CD4-positive, alpha-beta T cell treated with Interleukin-6 for 4 hours (primary cell): Measurements from ENCODE around the gene ASCL2.

Experiments
- DNase-seq: peaks from one replicate; pipeline ENCODE4 v3.0.0-alpha.2; 2020; ENCODE audit warnings: mixed read lengths

ASCL2 gene

DNA sequence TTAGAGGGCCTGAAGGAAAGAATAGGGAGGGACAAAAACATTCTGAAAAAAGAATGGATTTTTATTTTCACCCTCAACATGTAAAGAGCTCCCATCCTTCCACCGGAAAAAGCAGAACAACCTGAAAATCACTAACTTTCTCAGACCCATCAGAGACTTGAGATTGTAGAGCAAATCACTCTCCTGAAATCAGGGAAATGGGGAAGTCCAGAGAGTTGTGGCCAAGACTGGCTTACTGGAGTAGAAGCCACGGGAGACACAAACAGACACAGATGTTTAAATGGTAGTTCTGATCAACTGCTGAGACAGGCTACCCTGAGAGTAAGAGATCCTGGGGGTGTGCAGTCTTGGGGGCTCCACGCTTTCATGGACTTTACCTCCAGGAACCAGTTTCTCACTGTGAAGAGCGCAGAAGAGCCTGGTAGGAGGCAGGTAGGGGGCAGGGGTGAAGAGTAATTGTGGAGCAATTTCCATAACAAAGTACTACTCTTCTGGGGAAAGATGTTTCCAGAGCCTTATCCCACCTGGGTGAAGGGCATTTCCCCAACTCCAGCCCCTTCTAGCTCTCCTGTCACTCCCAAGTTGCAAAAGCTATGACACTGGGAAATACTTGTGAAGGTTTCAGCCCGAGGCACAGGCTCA is 47.1 kb downstream of the ASCL2 start:
- DNase-seq = no peak

DNA sequence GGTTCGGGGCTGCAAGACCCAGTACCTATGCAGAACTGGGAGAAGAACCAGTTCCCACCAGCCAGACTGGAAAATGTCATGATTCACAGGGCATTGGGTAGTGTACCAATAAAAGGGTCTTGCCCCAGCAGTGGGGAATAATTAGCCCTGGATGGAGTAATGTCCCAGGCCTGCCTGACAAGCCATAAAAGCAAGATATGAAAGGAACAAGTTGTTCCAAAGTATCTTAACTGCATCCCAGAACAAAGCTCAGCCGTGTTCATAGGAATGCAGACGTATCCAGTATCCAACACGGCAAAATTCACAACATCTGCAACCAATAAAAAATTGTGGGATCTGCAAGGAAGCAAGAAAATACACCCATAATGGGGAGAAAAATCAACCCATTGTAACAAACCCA is 47.9 kb downstream of the ASCL2 start:
- no peak for DNase-seq

DNA sequence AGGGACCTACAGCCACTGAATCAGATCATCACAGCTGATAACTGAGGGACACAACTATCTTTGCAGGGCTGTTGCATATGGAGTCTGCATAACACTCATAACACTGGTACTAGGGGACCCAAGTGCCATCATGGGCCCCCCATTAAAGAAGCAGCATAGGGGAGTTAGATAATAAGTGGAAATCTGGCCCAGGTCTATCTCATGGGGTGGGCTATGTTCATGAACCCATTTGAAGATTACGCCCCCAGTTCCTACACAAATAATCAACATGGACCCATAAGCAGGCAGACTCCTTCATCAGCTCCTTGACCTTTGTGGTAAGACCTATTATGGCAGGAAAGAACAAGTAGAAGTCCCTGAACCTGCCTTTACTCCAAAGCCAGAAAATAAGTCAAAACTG is 48.8 kb downstream of the ASCL2 start:
- DNase-seq = no peak

DNA sequence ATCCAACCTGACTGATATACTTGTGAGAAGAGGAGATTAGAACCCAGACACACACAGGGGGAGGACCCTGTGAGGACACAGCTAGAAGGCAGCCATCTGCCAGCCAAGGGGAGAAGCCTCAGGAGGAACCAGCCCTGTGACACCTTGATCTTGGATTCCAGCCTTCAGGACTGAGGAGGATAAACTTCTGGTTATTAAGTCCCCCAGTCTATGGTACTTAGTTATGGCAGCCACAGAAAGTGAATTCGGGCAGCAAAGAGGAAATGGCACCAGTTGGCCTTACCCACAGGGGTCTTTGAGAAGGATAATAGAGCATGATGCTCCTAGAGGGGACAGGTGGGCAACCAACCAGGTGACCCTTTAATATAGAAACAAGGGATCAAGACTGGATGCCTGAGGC is 49.4 kb downstream of the ASCL2 start:
- no peak for DNase-seq

DNA sequence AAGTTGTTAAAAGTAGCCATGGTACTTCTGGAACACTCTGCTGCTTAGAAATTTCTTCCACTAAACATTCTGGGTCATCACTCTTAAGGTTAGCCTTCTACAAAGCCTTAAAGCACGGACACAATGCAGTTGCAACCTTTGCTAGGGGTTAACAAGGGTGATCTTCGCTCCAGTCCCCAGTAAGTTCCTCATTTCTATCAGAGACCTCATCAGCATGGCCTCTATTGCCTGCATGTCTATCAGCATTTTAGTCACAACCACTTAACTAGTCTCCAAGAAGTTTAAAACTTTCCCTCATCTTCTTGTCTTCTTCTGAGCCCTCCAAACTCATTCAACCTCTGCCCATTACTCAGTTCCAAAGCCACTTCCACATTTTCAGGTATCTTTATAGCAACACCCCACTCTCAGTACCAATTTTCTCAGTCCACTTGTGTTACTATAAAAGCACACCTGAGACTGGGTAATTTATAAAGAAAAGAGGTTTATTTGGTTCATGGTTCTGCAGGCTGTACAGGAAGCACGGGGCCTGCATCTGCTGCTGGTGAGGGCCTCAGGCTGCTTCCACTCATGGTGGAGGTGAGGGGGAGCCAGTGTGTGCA is 50.1 kb downstream of the ASCL2 start:
- no peak for DNase-seq

DNA sequence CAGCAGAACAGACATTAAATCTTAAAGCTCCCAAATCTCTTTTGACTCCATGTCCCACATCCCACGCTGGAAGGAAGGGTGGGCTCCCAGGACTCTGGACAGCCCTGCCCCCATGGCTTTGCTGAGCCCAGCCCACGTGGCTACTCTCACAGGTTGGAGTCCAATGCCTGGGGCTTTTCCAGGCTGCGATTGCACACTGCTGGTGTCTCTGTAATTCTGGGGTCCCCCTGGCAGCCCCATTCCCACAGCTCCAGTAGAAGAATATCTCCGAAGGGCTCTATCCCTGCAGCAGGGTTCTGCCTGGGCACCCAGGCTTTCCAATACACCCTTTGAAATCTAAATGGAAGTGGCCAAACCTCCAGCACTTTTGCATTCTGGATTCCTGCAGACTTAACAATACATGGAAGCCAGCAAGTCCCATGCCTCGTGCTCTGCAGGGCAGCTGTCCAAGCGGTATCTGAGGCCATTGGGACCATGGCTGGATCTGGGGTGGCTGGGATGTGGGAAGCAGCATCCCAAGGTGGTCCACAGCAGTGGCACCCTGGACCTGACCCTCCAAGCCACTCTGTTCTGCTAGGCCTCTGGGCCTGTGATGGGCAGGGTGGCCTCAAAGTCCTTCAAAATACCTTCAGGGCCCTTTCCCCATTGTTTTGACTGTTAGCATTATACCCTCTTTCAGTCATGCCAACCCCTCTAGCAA is 50.9 kb downstream of the ASCL2 start:
- no peak for DNase-seq
